NOMO-1 treated with DMSO at 0.1 percent for 48 hours (cell line): ENCODE measurements around the gene ERC1.

Source experiments
- DNase-seq: peaks from one replicate; lab custom pipeline; 2025; ENCODE audit not compliant: unreplicated experiment; lab: John Stamatoyannopoulos, UW

Gene ERC1

DNA sequence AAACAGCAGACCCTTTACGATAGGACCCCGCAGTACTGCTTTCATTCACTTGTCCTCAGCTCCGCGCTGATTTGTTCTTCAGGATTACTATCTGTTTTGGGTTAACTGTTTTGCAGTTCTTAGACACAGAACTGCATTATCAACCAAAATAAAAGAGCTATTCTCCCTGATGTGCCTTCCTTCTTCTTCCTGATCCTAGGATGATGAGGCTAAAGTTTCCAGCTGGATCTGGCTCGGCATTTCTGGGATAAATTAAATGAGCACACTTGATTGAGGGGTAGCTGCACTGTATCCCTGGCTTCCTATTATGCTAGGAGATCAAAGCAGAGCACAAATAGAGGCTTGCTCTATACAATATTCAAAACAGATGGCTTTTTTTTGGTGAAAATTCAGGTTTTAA is 437.6 kb downstream of the ERC1 start:
- no peak for DNase-seq

DNA sequence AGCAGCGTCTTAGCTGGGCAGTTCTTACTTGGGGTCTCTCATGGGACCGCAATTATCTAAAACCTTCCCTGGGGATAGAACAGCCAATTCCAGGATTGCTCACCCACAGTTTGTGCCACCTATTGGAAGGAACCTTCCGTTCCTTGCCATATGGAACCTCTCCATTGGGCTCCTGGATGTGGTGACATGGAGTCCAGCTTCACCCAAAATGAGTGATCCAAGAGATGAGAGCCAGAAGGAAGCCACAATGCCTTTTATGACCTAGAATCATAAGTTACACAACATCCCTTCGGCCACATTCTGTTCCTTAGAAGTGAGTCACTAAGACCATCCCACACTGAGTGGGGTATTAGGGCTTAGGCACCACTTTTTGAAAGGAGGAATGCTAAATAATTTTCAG is 439.0 kb downstream of the ERC1 start:
- DNase-seq = peak; percentile 63

DNA sequence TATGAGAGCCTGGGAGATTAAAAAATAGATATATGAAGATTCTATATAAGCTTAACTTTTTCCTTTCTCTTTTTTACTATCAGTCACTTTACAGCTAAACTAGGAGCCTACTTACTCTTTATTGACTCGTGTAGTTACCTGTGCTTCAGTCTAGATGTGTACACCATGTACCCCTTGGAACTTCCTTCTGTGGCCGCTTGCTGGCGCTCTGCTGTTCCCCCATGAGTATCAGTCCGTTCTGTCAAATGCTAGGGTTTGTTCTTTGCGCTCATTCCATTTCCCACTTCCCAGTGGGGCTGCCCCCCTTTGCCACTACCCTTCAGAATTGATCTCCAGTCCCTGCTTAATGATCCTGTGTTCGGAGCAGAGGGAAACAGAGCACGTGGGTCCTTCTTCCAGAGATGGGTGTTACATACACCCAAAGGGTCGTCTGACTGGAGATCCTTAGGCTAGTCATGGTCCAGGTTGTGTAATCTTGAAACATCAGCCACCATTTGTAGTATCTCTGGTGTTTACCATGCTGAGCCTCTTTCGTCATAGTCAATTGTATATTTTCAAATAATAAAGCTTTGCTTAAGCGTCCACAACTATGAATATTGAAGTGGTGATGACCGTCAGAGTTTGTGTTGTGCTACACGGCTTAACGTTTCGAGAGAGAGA is 443.4 kb downstream of the ERC1 start:
- DNase-seq = no peak

DNA sequence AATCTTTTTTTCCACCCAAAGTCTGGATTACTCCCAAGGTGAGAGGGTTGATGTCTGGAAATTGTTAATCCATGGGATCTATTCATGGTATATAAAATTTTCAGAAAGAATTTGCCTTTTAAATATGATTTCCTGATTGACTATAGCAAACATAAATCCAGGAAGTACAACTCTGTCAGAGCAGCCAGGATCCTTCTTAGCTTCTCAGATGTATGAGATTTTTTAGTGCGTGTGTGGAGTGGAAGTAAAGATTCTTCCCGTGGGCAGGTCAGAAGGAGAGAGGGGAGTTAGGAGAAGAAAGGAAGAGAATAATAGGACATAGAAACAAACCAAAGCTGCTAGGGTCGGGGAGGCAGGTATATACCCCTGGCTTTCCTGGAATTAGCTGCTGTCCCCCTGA is 444.0 kb downstream of the ERC1 start:
- no peak for DNase-seq

DNA sequence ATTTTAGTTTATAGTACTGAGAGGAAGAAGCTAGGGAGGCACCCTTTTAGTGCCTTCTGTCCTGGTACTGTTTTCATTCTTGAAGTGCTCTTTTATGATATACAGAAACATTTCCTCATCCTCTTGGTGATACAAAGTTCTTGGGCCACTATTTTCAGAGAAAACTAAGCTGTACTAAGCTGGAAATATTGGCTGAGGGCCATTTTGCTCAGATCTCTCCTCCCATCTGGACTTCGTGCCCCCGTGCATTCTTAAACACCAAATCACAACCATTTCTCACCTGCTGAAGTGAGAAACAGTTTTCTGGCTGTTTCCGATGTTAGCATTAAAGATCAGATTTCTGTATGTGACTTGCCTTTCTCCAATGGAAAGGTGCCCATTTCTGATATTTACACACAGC is 444.4 kb downstream of the ERC1 start:
- DNase-seq = no peak

DNA sequence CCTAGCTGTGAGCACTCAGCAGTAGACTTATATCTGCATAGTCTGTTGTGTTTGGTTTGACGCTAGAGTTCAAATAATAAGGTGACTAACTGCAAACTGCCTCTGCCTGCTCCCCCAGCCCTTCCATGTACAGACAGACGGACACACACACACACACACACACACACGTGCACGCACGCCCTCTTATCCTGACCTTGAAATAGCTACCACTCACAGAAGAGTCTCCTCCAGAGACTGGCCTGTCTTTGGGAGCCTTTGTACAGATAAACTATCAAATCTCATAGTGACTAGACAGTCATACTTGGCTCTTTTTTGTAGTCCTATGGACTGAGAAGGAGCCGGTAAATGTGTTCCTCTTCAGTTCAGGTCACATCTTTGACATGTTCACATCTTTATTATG is 445.0 kb downstream of the ERC1 start:
- DNase-seq = no peak

DNA sequence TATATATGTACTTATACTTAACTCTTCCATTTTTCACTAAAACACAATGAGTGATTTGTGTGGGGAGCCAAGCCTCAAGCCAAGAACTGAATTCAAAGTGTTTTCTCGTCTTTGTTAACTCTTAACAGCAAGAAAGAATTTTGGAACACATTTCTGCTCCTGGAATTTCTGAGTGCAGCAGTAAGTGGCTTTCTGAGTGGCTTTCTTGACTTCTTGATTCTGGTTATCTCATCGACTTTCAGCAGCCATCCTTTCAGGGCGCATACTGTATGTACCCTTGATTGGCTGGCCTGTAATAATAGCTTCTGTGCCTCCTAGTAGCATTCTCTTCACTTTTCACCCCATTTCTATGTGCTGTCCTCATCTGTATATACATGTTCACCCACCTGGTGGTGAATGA is 446.0 kb downstream of the ERC1 start:
- DNase-seq = no peak

DNA sequence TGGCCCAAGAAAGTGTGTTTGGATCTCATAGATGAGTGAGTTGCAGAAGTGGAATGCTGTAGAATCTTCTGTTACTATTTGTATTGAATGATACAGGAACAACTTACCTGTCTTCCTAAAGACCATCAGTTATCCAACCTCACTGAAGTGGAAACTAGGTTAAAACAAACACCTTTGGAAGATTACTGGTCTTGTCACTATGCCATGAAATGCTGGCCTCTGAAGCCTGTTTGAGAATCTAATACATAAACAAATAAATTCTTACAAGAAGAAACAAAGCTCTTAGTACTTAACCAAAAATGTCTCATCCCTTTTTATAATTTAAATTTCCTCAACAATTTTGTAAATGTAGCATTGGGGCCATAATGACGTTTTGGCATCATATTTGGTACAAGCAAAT is 448.2 kb downstream of the ERC1 start:
- no peak for DNase-seq

DNA sequence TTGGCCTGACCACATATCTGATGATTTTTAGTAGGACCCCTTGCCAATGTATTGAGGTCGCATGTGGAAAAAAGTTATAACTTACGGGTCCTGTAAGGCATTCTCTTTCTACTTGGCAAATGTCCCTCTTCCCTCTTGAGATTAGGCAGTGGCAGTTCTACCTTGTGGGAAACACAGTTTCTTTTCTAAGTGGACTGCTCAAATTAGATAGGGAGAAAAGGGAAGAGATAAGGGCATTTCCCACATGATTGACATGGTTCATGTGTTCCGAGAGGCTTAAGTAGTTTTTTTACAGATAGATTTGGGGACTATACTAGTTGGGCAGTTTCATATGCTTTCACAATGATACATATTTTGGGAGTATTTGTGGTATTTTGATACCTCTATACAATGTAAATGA is 448.7 kb downstream of the ERC1 start:
- DNase-seq = no peak

DNA sequence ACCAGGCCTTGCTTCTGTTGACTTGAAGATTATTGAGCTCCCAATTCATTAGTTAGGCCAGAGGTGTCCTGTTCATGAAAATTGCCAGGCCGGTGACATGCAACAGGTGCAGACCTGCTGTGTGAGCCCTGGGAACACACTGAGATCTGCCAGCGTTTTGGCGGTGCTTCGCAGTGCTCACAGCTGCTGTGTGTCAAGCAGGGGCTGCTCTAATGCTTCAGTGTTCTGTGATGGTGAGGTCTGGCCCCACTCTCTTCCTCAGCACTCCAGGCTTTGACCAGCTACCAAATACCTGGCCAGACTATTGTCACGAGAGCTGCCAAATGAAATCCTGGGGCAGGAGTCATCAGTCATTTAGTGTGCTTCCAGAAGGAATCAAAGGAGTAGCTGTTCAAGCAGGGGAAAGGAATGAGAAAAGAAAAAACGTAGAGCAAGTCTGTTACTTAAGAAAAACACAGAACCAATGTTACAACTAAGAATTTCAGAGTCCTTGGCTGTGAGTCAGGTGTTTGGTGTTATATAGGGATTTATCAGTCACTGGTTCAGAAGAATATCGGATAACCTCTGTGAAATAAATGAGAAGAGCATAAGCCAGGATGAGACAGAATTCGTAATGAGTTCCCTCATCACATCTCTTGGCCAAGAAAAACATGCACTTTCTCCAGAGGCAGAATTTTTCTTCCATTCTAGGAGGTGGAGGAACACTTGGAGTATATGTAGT is 452.6 kb downstream of the ERC1 start:
- no peak for DNase-seq

DNA sequence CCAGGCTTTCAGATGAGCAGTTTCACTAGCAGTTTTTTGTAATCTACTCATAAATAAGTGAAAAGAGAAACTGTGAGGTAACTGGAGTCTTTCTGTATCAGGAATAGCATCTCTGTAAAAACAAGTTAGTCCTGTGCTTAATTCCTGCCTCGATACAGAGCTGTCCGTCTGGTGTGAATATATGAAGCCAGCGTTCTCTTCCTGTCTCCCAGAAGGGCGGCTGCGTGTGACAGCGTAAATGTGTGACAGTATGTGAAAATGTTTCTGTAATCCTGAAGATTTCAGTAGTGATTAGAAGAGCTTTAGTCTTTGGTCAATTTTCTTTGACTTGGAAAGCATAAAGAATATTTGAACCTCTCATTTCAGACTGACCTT is 453.1 kb downstream of the ERC1 start:
- no peak for DNase-seq

DNA sequence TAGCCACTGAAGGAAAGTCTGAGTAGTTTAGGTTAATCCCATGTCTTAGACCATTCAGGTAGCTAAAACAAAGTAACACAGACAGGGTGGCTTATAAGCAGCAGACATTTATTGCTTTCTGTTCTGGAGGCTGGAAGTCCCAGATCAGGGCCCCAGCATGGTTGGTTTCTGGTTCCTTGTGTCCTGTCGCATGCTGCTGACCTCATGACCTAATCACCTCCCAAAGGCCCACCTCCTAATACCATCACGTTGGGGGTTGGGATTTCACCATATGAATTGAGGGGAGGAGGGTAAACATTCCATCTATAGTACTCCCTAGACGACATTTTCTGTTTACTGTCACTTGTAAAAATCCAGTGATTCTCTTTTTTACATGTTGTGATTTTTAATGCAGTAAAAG is 454.8 kb downstream of the ERC1 start:
- DNase-seq = no peak

DNA sequence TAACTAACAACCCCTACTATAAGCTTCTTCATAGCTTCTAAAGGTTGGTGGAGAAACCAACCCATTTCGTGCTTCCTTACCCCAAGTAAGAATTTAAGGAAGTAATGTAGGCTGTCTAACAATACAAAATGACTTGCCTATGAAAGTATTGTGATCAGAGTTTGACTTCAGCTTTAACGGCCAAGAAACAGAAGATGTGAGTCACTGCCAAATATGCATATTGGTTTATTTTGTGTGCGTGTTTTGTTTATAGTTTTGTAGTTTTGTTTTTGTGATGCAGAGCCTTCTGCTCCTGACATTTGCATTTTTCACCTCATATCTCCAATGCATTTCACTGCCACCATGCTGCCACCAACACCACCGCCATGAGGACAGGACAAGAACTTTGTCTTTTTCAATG is 457.3 kb downstream of the ERC1 start:
- DNase-seq = peak; percentile 5

DNA sequence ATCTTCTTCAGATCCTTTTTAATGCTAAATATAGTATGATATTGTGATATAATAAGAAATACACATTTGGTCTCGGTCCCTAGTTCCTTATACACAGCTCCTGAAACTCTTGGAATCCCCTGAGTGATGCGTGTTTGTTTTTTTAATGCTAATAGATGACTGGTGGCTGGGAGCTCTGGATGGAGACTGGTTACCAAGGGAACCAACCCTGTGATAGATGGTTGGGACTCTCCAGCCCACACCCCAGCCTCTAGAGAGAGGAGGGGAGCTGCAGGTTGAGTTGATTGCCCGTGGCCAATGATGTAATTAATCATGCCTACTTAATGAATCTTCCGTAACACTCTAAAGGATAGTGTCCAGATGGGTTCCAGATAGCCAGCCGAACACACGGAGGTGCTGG is 462.8 kb downstream of the ERC1 start:
- no peak for DNase-seq

DNA sequence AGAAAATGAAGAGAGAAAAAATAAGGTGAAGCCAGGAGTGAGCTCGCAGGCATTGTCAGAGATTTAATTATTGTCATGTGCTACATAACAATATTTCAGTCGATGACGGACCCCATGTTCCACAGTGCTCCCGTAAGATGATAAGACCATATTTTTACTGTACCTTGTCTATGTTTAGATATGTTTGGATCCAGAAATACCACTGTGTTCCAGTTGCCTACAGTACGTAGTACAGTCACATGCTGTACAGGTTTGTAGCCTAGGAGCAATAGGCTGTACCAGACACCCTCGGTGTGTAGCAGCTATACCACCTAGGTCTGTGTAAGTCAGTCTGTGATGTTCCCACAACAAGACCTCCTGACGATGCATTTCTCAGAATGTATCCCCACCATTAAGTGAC is 465.9 kb downstream of the ERC1 start:
- DNase-seq = no peak

DNA sequence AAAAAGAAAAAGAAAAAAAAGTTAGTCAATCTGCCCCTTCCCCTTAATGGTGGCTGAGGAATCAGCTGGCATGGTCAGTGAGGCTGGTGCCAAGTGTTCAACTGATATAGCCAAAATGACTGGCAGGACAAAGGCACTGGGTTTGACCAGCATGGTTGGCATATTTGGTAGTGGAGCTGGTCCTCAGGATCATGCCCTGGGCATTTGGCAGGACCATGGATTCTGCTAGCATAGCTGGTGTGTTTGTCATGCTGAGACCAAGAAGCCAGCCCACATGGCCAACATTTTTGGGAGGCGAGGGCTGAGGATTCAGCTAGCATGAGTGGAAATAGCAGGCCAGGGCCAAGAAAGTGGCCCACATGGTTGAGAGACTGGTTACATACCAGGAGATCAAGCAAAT is 466.9 kb downstream of the ERC1 start:
- DNase-seq = no peak

DNA sequence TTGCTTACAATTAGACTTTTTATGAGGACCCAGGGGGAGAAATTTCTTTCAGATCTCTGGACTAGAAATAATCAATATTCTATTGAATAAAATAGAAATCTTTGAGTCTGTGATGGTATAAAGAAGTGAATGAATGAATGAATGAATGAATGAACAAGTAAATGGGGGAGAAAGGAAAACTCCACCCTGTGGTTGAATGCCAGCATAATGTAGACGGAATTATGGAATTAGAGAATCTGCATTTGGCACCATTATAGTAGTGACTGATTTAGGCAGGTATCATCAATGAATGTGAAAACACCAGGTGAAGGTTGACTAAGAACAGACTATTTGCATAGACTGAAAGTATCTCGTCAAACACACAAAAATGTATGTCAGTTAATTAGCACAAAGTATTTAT is 468.3 kb downstream of the ERC1 start:
- DNase-seq = no peak

DNA sequence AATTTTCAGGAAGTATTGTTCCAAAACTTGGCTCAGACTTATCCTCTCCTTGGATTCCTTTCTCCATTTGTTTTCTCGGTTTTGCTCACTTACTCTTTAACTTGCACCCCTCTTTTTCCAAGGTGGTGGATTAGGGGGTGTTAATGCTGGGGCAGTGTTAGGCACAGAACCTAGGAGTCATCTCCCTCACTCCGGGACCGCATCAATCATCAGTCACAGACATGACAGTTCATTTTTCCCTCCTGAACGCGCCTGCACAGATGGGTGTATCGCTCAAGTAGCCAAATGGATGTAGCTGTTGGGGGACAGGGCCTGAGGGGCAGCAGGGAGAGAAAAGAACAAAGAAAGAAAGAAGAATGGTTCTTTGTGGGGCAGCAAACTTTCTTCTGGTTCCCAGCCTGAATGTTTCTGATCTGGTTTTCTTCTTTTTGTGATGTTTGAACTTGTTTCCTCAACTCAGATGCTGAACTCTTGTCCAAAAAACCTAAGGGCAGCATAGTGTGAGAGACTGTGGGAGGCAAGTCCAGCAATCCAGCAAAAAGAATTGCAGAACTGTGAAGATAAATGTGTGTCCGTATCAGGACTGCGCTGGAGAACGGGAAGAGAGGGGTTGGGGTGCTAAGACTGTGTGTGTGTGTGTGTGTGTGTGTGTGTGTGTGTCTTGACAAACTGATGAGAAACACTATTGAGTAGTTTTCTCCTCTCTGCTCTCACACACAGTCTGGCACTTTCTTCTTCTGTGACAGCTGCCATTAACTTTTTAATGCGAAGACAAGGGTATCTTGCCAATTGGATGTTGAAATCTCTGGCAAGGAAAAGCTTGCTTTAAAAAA is 472.3 kb downstream of the ERC1 start:
- no peak for DNase-seq

DNA sequence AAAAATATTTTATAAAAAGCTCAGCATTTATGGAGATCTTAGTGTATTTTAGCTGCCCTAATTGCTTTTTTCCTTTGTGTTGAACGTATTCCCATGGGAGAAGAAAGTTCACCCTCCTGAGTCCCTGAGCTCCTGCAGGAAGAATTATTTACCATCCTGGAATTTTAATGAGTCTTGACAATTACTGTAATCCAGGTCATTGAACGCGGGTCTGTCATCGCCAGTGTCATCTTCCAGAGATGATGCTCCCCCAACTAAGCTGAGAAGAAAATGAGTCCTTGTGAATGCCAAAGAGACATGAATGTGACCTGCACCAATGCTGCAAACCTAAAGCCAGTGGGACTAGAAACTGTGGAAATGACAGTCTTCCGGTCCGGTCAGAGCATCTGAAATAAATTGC is 473.9 kb downstream of the ERC1 start:
- DNase-seq = no peak

DNA sequence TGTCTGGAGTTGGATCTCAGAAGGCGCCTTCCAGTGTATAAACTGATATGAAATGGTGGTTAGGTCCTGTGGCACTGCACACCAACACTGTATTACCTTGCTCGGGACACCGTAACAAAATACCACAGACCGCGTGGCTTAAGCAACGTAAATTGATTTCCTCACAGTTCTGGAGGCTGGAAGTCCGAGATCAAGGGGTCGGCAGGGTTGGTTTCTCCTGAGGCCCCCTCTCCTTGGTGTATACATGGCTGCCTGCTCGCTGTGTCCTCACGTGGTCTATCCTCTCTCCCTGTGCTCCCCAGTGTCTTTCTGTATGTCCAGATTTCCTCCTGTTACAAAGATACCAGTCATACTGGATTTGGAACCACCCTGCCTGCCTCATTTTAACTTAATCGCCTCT is 475.0 kb downstream of the ERC1 start:
- no peak for DNase-seq

DNA sequence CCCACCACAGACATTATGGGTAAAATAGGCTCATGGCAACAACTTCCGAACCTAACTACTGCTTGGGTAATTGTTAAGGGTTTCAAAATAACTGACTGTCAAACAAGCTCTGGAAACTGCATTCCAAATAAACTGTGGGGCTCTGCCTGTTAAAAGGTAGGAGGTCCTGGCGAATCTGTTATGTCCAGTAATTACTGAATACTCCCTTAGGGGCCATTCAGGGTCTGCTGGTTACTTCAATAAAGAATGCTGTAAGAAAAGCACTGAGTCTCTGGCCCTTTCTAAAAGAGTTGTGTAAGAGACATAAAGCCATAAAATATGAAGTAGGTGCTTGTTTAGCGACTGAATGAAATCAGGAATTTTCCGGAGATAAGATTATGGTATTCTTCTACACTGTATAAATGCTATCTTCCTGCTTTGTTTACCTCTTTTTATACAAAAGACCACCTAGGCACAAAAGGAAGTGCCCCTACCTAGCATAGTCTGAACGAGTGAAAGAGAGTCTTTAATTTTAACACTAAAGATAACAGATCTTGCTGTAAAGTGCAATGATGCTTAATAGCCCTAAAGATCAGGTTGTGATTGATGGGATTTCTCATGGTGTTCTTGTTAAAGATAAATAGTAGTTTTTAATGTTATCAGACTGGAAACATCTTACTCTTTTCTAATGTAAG is 475.6 kb downstream of the ERC1 start:
- no peak for DNase-seq

DNA sequence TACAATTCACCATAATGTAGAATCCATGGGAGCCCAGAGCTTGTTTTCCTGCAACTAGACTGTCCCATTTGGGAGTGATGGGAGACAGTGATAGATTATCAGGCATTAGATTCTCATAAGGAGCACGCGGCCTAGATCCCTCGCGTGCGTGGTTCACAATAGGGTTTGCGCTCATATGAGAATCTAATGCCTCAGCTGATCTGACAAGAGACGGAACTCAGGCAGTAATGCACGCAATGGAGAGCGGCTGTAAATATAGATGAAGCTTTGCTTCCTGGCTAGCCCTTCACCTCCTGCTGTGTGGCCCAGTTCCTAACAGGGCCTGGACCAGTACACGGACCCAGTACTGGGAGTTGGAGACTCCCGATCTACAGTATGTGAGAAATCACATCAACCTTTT is 476.7 kb downstream of the ERC1 start:
- DNase-seq = no peak
